NCI-H1048 (cell line): ENCODE measurements around the gene EFCAB14.
"Not testable (repeated sequence)": the region's sequence is repeated elsewhere in the genome, so short reads cannot be mapped to it uniquely, and the experiment has no call there.

Experiments
- DNase-seq: peaks from one replicate; lab custom pipeline; 2025; lab: John Stamatoyannopoulos, UW

The EFCAB14 gene

GRCh38 chr1:46684670-46685069, 34.2 kb downstream of the EFCAB14 start:
- DNase-seq, result no peak

DNA sequence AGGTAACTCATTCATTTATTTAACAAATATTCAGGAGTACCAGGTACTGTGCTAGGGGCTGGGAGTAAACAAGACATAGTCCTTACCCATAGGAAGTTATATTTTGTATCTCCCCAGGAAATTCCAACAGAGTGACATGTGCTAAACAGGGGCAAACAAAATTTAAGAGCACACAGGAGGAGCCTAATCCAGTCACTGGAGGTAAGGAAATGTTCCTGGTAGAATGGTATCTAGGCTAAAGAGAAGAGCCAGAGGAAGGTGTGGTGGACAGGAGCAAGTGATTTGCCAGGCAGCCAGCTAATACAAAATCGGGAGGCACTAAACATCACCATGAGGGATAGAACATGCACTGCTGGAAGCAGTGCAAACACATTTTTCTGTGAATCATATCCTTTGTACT, 36.9 kb downstream of the EFCAB14 start:
- DNase-seq, result no peak

GRCh38 chr1:46681333-46682034, 37.4 kb downstream of the EFCAB14 start:
- no peak for DNase-seq

- DNase-seq, result no peak
Observed at GRCh38 chr1:46679789-46680573, 38.9 kb downstream of the EFCAB14 start.

- DNase-seq, result no peak
Observed at GRCh38 chr1:46677339-46677738, 41.6 kb downstream of the EFCAB14 start.

GRCh38 chr1:46676531-46676930, 42.4 kb downstream of the EFCAB14 start:
- DNase-seq, result no peak

- no peak for DNase-seq
Observed at GRCh38 chr1:46675549-46676314, 43.2 kb downstream of the EFCAB14 start.

DNA sequence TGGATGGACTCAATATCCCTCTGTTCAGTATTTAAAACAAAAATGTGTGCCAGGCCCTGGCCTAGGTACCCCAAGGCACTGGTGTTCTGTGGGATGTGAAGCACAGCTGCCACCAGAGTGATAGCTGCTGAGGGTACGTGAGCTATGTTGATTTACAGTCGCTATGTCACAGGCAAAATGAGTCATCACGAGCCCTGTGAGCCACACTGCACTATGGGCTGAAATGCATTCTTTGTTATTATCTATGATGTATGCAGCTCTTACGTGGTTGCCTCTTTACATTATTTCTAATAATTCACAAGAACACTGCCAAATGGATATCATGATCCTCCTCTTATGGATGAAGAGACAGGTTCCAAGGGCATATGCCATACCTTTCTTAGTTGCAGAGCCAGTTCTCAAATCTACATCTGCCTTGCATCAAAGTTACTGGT, 45.1 kb downstream of the EFCAB14 start:
- no peak for DNase-seq

DNA sequence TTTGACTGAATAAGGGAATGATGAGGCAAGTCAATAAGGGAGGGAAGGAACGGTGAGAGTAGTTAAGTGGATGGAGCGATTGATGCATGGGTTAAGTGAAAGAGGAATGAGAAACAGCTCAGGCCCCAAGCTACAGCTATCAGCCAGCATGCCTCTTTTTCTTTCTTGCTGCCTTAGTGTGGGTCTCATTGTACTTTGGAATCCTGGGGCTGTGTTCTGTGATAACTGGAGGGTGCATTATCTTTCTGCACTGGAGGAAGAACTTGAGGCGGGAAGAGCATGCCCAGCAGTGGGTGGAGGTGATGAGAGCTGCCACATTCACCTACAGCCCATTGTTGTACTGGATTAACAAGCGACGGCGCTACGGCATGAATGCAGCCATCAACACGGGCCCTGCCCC, 46.2 kb downstream of the EFCAB14 start:
- no peak for DNase-seq

DNA sequence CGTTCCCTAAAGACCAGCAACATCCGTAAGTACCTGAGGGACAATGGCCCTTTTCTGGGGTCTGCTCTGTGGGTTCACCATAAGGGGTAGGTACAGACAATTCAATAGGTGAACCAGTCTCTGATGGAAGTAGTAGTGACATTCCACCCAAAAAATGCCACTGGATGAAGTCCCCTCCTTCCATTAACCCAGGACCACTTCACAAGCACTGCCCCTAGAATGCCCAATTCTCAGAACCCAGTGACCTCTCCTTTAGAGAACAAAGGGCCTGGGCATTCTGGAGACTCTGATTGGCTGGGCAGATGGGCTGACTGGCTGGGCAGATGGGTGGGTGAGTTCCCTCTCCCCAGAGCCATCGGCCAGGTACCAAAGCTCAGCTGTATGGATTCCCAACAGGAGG, 47.4 kb downstream of the EFCAB14 start, which contains the start of gene TEX38:
Gene TEX38 (plus strand): TSS at position 301 of the 400 bp plus-strand sequence. CDS start 81 bp downstream, at position 382.
- no peak for DNase-seq

DNA sequence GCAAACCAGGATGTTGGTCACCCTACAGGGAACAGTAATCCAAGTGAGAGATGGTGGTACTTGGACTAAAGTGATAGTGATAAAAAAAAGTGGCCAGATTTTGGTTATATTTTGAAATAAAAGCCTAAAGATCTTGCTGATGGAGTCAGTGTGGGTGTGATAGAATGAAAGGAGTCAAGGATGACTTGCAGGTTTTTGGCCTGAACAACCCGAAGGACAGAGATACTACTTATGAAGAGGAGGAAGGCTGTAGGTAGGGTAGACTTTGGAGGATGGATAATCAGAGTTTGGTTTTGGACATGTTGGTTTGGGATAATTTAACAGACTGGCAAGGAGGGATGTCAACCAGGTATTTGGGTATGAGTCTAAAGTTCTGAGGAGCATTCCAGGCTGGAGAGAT, 48.8 kb downstream of the EFCAB14 start:
- DNase-seq, result no peak

GRCh38 chr1:46667782-46668760, 50.8 kb downstream of the EFCAB14 start, which contains the start of gene ATPAF1:
Gene ATPAF1 (minus strand): TSS chr1:46668364. CDS start chr1:46668322, 42 bp downstream.
- no peak for DNase-seq

DNA sequence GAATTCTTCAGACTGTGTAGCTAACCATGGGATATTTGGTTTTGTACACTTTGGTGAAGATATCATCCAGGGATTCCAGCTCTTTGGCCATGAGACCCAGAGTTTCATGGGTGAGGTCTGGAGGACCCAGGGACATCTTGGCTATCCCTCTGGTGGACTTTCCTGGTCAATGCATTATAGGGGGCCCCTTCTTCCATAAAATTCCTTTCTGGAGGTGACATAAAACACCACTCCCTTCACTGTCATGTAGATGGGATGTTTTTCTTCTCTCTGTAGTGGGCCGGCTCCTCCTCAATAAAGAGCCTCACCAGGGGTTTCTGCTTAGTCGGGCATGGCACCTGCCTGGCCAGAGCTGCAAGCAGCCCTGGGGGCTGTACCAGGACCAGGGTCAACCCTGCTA, 52.9 kb downstream of the EFCAB14 start:
- DNase-seq, result no peak

GRCh38 chr1:46662919-46663318, 56.0 kb downstream of the EFCAB14 start:
- DNase-seq, result not testable (repeated sequence)

- not testable (repeated sequence) for DNase-seq
Observed at GRCh38 chr1:46660116-46660515, 58.8 kb downstream of the EFCAB14 start.

DNA sequence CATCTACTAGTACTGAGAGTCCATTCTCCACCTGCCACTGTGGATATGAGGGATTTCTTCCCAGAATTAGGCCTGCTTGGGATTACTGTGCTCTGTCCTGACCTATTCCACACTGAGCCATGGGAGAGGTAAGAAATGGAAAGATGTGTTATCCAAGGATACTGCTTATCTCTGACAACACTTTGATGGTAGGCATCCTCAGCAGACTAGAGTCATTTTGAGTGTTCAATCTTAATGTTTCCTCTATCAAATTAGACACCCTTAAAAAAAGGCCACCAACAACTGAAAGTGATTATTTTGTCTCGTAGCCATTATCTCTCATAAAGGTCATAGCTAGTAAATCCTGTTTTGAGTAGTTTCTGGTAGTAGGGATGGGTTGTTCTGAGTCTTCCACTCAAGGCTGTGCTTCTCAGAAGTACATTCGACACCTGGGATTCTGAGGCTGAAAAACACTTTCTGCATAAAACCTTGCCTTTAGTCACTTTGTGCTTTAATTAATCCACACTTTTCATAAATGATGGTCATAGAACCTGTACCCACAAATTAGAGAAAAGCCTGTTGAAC, 59.5 kb downstream of the EFCAB14 start:
- no peak for DNase-seq

DNA sequence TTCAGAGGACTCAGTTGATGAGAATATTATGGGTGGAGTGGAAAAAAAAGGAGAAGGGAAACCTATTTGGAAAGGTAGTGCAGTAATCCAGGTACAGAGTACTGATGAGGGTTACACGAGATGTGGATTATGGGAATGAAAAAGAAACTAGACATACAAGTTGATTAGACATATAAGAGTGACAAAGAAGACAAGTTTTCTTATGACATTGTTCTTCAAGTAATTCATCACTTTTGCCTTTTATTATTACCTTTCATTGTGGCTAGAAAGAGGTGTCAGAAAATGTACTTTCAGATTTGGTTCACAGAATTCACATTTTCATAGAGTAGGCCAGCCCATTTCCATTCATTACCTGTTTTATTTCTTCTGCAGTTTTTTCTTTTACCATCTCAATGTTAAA, 61.1 kb downstream of the EFCAB14 start:
- no peak for DNase-seq

- DNase-seq, result no peak
Observed at GRCh38 chr1:46656643-46657042, 62.3 kb downstream of the EFCAB14 start.

DNA sequence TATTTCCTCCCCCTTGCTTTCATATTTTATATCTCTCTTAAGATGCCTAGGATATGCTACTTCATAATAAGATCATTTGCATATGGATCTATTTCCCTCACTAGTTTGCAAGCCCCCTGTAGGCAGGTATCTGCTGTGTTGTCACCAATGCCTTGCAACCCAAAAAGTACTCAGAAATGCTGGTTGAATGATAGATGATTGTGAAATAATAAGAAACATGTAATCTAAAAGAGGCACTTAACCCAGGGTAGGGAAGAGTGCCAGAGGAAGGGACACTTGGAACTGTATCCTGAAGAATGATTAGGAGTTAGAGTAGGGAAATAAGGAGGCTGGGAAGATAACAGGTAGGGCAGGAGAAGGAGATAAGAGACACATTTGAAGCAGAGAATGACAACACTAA, 63.1 kb downstream of the EFCAB14 start:
- DNase-seq, result no peak

- DNase-seq, result not testable (repeated sequence)
Observed at GRCh38 chr1:46654698-46655097, 64.2 kb downstream of the EFCAB14 start.

DNA sequence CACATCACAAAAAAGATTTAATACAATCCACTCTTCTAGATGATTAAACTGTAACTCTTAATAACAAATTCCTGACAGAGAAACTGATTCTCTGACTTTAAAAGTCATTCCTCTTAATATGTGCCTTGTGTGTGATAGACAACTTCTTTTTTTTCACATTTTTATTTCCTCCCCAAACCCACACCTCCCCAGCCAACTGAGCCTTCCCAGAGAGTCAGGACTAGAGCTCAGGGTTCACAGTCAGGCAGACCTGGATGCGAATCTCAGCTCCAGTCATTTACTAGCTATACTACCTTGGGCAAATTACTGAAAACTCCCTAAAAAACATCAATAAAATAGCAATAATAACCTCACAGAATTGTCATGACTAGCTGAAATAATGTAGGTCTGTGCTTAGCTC, 64.9 kb downstream of the EFCAB14 start:
- DNase-seq, result no peak
